ENCODE data around the gene CRYGS.
A peak's percentile ranks its signal among the peaks of the same experiment; 100 is the strongest.

Gene CRYGS

DNA sequence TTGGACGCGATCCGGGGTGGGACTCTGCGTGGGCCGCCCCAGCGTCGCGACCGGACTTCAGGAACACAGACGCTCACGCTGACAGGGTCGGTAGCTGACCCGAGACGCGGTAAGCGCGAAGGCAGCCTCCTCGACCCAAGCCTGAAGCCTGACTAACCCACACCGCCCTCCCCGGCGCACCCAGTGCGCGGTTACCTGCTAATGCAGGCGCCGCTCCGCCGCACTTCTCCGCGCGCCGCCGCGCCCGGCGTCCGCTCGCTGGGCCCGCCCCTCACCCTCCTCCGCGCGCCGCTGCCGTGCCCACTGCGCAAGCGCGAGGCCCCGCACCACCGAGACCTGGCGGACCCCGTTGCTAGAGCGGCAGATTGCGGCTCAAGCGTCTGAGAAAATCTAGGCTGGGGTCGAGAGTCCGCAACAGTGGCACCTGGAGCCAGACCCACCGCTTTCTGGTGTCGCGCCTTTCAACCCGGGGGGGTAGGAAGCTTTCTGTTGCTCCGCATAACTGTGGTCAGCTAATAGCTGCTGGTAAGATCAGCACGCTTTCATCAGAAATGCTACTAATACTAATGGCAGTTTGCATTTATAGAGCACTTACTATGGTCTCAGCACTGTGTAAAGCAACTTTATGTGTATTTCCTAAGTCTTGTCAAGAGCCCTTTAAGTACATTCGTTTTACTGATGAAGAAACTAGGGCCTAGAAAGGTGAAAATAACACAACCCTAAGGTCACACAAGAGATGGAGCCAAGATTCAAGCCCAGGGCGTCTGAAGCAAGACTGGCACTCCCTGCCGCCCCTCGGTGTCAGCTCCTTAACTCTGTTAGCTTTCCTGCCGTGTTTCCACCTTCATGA lies 23.1 kb upstream of the CRYGS start, which contains the start of gene TBCCD1:
Gene TBCCD1 (minus strand): TSS at position 268 of the 850 bp plus-strand sequence. CDS start 3,010 bp downstream, outside the sequence.
- H3K27me3 ChIP-seq (ENCODE audit: low read depth, low read length) = no peaks in the 10 kb centered on the region
- no peak for TF ChIP-seq EZH2phosphoT487 (IDR thresholded peaks at IDR 0.05; ENCODE audit: low read depth)
- TF ChIP-seq, protein P1, sequence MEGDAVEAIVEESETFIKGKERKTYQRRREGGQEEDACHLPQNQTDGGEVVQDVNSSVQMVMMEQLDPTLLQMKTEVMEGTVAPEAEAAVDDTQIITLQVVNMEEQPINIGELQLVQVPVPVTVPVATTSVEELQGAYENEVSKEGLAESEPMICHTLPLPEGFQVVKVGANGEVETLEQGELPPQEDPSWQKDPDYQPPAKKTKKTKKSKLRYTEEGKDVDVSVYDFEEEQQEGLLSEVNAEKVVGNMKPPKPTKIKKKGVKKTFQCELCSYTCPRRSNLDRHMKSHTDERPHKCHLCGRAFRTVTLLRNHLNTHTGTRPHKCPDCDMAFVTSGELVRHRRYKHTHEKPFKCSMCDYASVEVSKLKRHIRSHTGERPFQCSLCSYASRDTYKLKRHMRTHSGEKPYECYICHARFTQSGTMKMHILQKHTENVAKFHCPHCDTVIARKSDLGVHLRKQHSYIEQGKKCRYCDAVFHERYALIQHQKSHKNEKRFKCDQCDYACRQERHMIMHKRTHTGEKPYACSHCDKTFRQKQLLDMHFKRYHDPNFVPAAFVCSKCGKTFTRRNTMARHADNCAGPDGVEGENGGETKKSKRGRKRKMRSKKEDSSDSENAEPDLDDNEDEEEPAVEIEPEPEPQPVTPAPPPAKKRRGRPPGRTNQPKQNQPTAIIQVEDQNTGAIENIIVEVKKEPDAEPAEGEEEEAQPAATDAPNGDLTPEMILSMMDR (IDR thresholded peaks at IDR 0.05; ENCODE audit: low read depth, low read length) = no peak
- peak within 1 kb of the TSS; percentile 60 for H3K27ac ChIP-seq (ENCODE audit: low read length)
- H3K4me2 ChIP-seq (ENCODE audit: low read length) = peak within 1 kb of the TSS; percentile 88
- H3K9me3 ChIP-seq (ENCODE audit: insufficient read depth, low read length) = no peaks in the 10 kb centered on the region
- peaks cover 19% of the 10 kb centered on the region for H3K4me1 ChIP-seq (ENCODE audit: low read length)
- peak within 1 kb of the TSS; percentile 89 for H3K9ac ChIP-seq (ENCODE audit: low read length)
- H3K79me2 ChIP-seq (ENCODE audit: low read length) = peaks cover 50% of the 10 kb centered on the region
- H2AFZ ChIP-seq (ENCODE audit: low read depth, low read length) = peak within 1 kb of the TSS; percentile 97
- H3K4me3 ChIP-seq (ENCODE audit: low read length) = peak within 1 kb of the TSS; percentile 92
- H4K20me1 ChIP-seq (ENCODE audit: insufficient read depth, low read length) = no peaks in the 10 kb centered on the region
- peaks cover 9% of the 10 kb centered on the region for H3K36me3 ChIP-seq (replicated peaks; ENCODE audit: low read depth, low read length)

DNA sequence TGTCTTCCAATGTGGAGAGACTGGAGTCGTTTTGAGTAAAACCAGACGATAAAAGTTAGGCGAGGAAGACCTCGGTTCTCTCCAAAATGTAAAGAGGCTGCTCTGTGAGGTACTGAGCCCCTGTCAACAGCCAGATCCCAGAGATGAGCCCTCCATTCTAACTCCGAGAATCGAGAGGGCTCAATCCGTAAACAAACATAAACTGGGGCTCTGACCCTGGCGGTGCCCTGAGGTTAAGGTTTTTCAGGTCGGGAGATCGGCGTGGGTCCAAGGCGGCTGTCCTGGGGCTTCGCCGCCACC lies 22.5 kb upstream of the CRYGS start:
- TF ChIP-seq EZH2phosphoT487 (IDR thresholded peaks at IDR 0.05; ENCODE audit: low read depth) = no peak
- TF ChIP-seq, protein P1 (IDR thresholded peaks at IDR 0.05; ENCODE audit: low read depth, low read length) = no peak
- H4K20me1 ChIP-seq (ENCODE audit: insufficient read depth, low read length) = no peaks in the 10 kb centered on the region
- H3K27ac ChIP-seq (ENCODE audit: low read length) = peak overlapping the region; percentile 45
- H3K27me3 ChIP-seq (ENCODE audit: low read depth, low read length) = no peaks in the 10 kb centered on the region
- peak overlapping the region; percentile 92 for H3K4me3 ChIP-seq (ENCODE audit: low read length)
- peak overlapping the region; percentile 79 for H3K4me2 ChIP-seq (ENCODE audit: low read length)
- peak overlapping the region; percentile 60; the same call in 1 of the 2 replicates for H2AFZ ChIP-seq (ENCODE audit: low read depth, low read length)
- peaks cover 15% of the 10 kb centered on the region for H3K4me1 ChIP-seq (ENCODE audit: low read length)
- peaks cover 45% of the 10 kb centered on the region for H3K79me2 ChIP-seq (ENCODE audit: low read length)
- H3K9me3 ChIP-seq (ENCODE audit: insufficient read depth, low read length) = no peaks in the 10 kb centered on the region
- peak overlapping the region; percentile 89 for H3K9ac ChIP-seq (ENCODE audit: low read length)
- peaks cover 8% of the 10 kb centered on the region for H3K36me3 ChIP-seq (replicated peaks; ENCODE audit: low read depth, low read length)

DNA sequence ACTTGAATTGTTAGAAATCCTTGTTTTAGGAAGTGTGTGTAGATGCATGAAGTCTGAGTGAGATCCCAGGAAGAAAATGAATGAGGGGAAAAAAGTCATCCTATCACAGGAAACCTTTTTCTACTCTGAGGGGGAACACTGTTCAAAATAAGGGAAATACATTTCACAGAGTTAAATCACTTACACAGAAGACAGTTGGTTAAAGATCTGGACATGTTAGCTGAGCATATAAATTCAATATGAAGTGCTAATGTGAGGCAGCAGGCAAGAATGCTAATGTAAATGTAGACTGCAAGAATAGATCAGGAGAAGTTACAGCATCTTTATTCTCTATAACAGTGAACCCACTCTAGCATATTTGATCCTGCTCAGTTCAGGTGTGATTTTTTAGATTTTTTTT lies 20.4 kb upstream of the CRYGS start:
- H3K4me1 ChIP-seq (ENCODE audit: low read length) = peaks cover 10% of the 10 kb centered on the region
- TF ChIP-seq EZH2phosphoT487 (IDR thresholded peaks at IDR 0.05; ENCODE audit: low read depth) = no peak
- TF ChIP-seq, protein P1 (IDR thresholded peaks at IDR 0.05; ENCODE audit: low read depth, low read length) = no peak
- no peaks in the 10 kb centered on the region for H3K27me3 ChIP-seq (ENCODE audit: low read depth, low read length)
- H2AFZ ChIP-seq (ENCODE audit: low read depth, low read length) = no peak overlapping the region
- no peaks in the 10 kb centered on the region for H4K20me1 ChIP-seq (ENCODE audit: insufficient read depth, low read length)
- H3K9ac ChIP-seq (ENCODE audit: low read length) = no peak overlapping the region
- peaks cover 33% of the 10 kb centered on the region for H3K79me2 ChIP-seq (ENCODE audit: low read length)
- no peak overlapping the region for H3K4me2 ChIP-seq (ENCODE audit: low read length)
- no peak overlapping the region for H3K4me3 ChIP-seq (ENCODE audit: low read length)
- H3K27ac ChIP-seq (ENCODE audit: low read length) = no peak overlapping the region
- H3K36me3 ChIP-seq (replicated peaks; ENCODE audit: low read depth, low read length) = peaks cover 8% of the 10 kb centered on the region
- H3K9me3 ChIP-seq (ENCODE audit: insufficient read depth, low read length) = no peaks in the 10 kb centered on the region

DNA sequence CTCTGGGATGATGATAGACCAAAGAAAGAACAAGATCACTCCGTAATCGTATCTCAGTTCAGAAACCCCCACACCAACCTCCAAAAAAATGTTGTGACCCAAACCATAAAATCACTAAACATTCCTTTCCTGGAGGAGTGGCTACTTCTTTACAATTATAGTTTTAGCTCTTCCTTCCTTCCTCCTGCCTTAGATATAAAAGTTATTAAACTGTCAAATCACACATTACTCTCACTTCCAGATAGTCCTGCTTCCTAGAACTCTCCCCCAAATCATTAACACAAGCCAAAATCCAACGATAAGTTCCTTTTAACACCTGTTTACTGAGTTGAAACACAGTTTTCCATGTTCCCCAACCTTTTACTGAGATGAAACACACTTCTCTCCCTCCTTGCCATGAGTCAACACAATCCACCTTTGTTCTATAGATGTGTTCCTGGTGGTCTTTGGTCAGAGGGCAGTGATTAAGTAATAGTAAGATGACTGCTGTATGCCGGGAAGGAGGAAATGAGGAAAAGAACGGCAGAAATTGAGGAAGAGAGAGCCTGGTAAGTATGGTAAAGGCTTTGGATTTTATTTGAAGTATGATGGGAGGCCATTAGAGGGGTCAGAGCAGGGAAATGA lies 8.3 kb upstream of the CRYGS start:
- no peaks in the 10 kb centered on the region for H4K20me1 ChIP-seq (ENCODE audit: insufficient read depth, low read length)
- no peak overlapping the region for H2AFZ ChIP-seq (ENCODE audit: low read depth, low read length)
- TF ChIP-seq, protein P1 (IDR thresholded peaks at IDR 0.05; ENCODE audit: low read depth, low read length) = no peak
- TF ChIP-seq EZH2phosphoT487 (IDR thresholded peaks at IDR 0.05; ENCODE audit: low read depth) = no peak
- no peak overlapping the region for H3K9ac ChIP-seq (ENCODE audit: low read length)
- no peaks in the 10 kb centered on the region for H3K27me3 ChIP-seq (ENCODE audit: low read depth, low read length)
- H3K79me2 ChIP-seq (ENCODE audit: low read length) = no peaks in the 10 kb centered on the region
- no peaks in the 10 kb centered on the region for H3K9me3 ChIP-seq (ENCODE audit: insufficient read depth, low read length)
- no peak overlapping the region for H3K27ac ChIP-seq (ENCODE audit: low read length)
- H3K36me3 ChIP-seq (replicated peaks; ENCODE audit: low read depth, low read length) = peaks cover 27% of the 10 kb centered on the region
- no peaks in the 10 kb centered on the region for H3K4me1 ChIP-seq (ENCODE audit: low read length)
- no peak overlapping the region for H3K4me2 ChIP-seq (ENCODE audit: low read length)
- H3K4me3 ChIP-seq (ENCODE audit: low read length) = no peak overlapping the region

Data from OCI-LY3 (cell line).